HepG2 (cell line): Measurements from ENCODE around the gene CASZ1. TPM values are rescaled to one million over a fixed set of nuclear protein-coding genes. Genes with fewer than 3 reads are reported as not detected.

Experiments
- ATAC-seq: fragments of 200-7000 bp; cut with Tn5 transposase; 3 replicates; pipeline ENCODE4 v1.9.1; 2020; ENCODE audit warnings: mild to moderate bottlenecking, moderate library complexity
- BruUV-seq: library from RNA; stranded (reverse); fragments of 400-500 nt; replicated peaks from 2 replicates; lab custom pipeline; 2021; lab: Mats Ljungman, UMichigan
- CTCF ChIA-PET: fragments of 300-600 bp; formaldehyde crosslinking; extraction: SDS; loops from one replicate; lab custom pipeline; 2021; ENCODE audit warnings: low total read pairs, inconsistent platforms, low intra/inter-chr PET ratio; lab: Yijun Ruan, JAX
- POLR2A ChIA-PET: fragments of 350-600 bp; sonication (Branson Sonifier 250); formaldehyde crosslinking; loops from one replicate; lab custom pipeline; 2020; ENCODE audit warnings: antibody characterized with exemption, inconsistent platforms; lab: Yijun Ruan, JAX
- DNase-seq: peaks from one replicate; pipeline ENCODE4 v3.0.0-alpha.2; 2015; ENCODE audit warnings: low spot score
- FAIRE-seq: peaks from 3 replicates; lab custom pipeline; 2011; peaks lifted over from hg19 to GRCh38; lab: Jason Lieb, UNC
- H2AFZ ChIP-seq: one replicate; pipeline ENCODE4 v1.6.1; 2011; ENCODE audit warnings: low read length, inconsistent platforms
- H3K27ac ChIP-seq: fragments of 300-600 bp; 3 replicates; pipeline ENCODE4 v1.8.0; 2011; ENCODE audit warnings: mixed run types, mild to moderate bottlenecking, mixed read lengths, low read length, inconsistent platforms; ENCODE audit not compliant: insufficient read depth; ENCODE audit errors: extremely low read length
- H3K27me3 ChIP-seq, 2 experiments: fragments of 200-600 bp in 1 of 2; 2 replicates in 1 of 2; 3 replicates in 1 of 2; pipeline versions ENCODE4 v1.6.0 to v1.8.0; 2011; ENCODE audit warnings: low read length in 2 of 2, mild to moderate bottlenecking in 2 of 2, moderate library complexity in 2 of 2, inconsistent platforms in 1 of 2; ENCODE audit not compliant: insufficient read depth in 2 of 2, control insufficient read depth in 1 of 2
- H3K36me3 ChIP-seq, 2 experiments: fragments of 200-600 bp in 1 of 2; replicated peaks in 1 of 2; 2 replicates in 1 of 2; 3 replicates in 1 of 2; pipeline versions ENCODE4 v1.5.1 to v1.8.0; 2011; ENCODE audit warnings: low read length in 2 of 2, inconsistent platforms in 1 of 2; ENCODE audit not compliant: insufficient read depth in 2 of 2, control insufficient read depth in 1 of 2
- H3K4me1 ChIP-seq: 2 replicates; pipeline ENCODE4 v1.5.1; 2012; ENCODE audit warnings: low read length, inconsistent platforms; ENCODE audit not compliant: insufficient read depth
- H3K4me2 ChIP-seq: 2 replicates; pipeline ENCODE4 v1.6.0; 2011; ENCODE audit warnings: low read depth, low read length, inconsistent platforms
- H3K4me3 ChIP-seq, 3 experiments: fragments of 200-600 bp in 1 of 3; sonication (generic), shearing (Covaris generic) in 1 of 3; replicated peaks in 1 of 3; 2 replicates each; pipeline ENCODE4 v1.5.1; 2011 to 2016; ENCODE audit warnings: low read length in 3 of 3, inconsistent platforms in 2 of 3, low read depth in 2 of 3, mild to moderate bottlenecking in 2 of 3, control low read depth in 1 of 3, mixed read lengths in 1 of 3; ENCODE audit not compliant: insufficient read depth in 1 of 3
- H3K79me2 ChIP-seq: one replicate; pipeline ENCODE4 v1.6.1; 2011; ENCODE audit warnings: low read length, inconsistent platforms; ENCODE audit not compliant: insufficient read depth
- H3K9ac ChIP-seq: 2 replicates; pipeline ENCODE4 v1.6.0; 2011; ENCODE audit warnings: mild to moderate bottlenecking, low read depth, low read length, inconsistent platforms; ENCODE audit not compliant: insufficient read depth
- H3K9me3 ChIP-seq: 2 replicates; pipeline ENCODE4 v1.5.1; 2012; ENCODE audit warnings: mild to moderate bottlenecking, low read length
- H4K20me1 ChIP-seq: 2 replicates; pipeline ENCODE4 v1.6.0; 2011; ENCODE audit warnings: inconsistent platforms, mild to moderate bottlenecking, low read length, moderate library complexity; ENCODE audit not compliant: insufficient read depth
- AKAP8 ChIP-seq: sonication (generic); formaldehyde crosslinking; IDR thresholded peaks from 2 replicates; pipeline ENCODE4 v1.5.1; 2020; ENCODE audit warnings: mild to moderate bottlenecking, missing genetic modification reagents
- CREB1 ChIP-seq, 2 experiments: fragments of 450-650 bp in 1 of 2; IDR thresholded peaks; 2 replicates each; pipeline ENCODE4 v1.6.1; 2016 to 2017; ENCODE audit warnings: control low read depth in 1 of 2, mild to moderate bottlenecking in 1 of 2, missing compliant biosample characterization in 1 of 2, missing genetic modification characterization in 1 of 2
- FOXJ3 ChIP-seq: sonication (generic); formaldehyde crosslinking; IDR thresholded peaks from 2 replicates; pipeline ENCODE4 v1.4.0; 2020; ENCODE audit warnings: missing genetic modification reagents, mild to moderate bottlenecking, borderline replicate concordance
- MED13 ChIP-seq: sonication (generic); formaldehyde crosslinking; IDR thresholded peaks from 2 replicates; pipeline ENCODE4 v1.5.0; 2020; ENCODE audit warnings: missing genetic modification reagents
- NCOA1 ChIP-seq: sonication (generic); formaldehyde crosslinking; IDR thresholded peaks from 2 replicates; pipeline ENCODE4 v1.9.0; 2021; ENCODE audit warnings: missing genetic modification reagents
- NR1H2 ChIP-seq: sonication (generic); formaldehyde crosslinking; IDR thresholded peaks from 2 replicates; pipeline ENCODE4 v1.8.1; 2022; ENCODE audit warnings: low read depth, missing genetic modification reagents, borderline replicate concordance
- NR3C1 ChIP-seq: sonication (generic); formaldehyde crosslinking; IDR thresholded peaks from 2 replicates; pipeline ENCODE4 v1.4.0; 2020; ENCODE audit warnings: missing genetic modification reagents
- SAP130 ChIP-seq: IDR thresholded peaks from 2 replicates; pipeline ENCODE4 v1.6.1; 2016; ENCODE audit warnings: low read depth
- SP1 ChIP-seq, 2 experiments: fragments of 450-650 bp in 1 of 2; sonication (generic) in 1 of 2; formaldehyde crosslinking in 1 of 2; IDR thresholded peaks; 2 replicates each; pipeline versions ENCODE4 v1.4.0 to v1.6.1; 2016 to 2020; ENCODE audit warnings: missing genetic modification reagents in 1 of 2
- ZBTB38 ChIP-seq: sonication (generic); formaldehyde crosslinking; IDR thresholded peaks from 2 replicates; pipeline ENCODE4 v1.5.1; 2020; ENCODE audit warnings: mild to moderate bottlenecking, missing genetic modification reagents
- ZFP90 ChIP-seq: sonication (generic); formaldehyde crosslinking; IDR thresholded peaks from 2 replicates; pipeline ENCODE4 v1.8.0; 2022; ENCODE audit warnings: missing genetic modification reagents, mild to moderate bottlenecking, inconsistent platforms, borderline replicate concordance
- ZNF564 ChIP-seq: sonication (generic); formaldehyde crosslinking; IDR thresholded peaks from 2 replicates; pipeline ENCODE4 v1.8.1; 2023; ENCODE audit warnings: mild to moderate bottlenecking, missing genetic modification reagents
- ZNF816 ChIP-seq: sonication (generic); formaldehyde crosslinking; IDR thresholded peaks from 2 replicates; pipeline ENCODE4 v1.8.0; 2022; ENCODE audit warnings: missing genetic modification reagents, mild to moderate bottlenecking, borderline replicate concordance
- WGBS: methylation state at CpG from one replicate; pipeline ENCODE4 v1.1.6; 2017; ENCODE audit warnings: low lambda C conversion rate; 5-methylcytosine and 5-hydroxymethylcytosine counted together
- in situ Hi-C: cut with HindIII; loops from 2 replicates; pipeline ENCODE4 v1.10.0; 2017; ENCODE audit warnings: low pct_unique_long_range_greater_than_20kb; ENCODE audit not compliant: extremely low pct_ligation_motif_present
- intact Hi-C: fragments of 100-400 bp; cut with micrococcal nuclease; formaldehyde crosslinking; loops from one replicate; pipeline ENCODE4 v1.10.0; 2022; ENCODE audit not compliant: unreplicated experiment
- polyA plus RNA-seq, 8 experiments: library from polyadenylated mRNA; depleted of rRNA in 3 of 8; stranded (reverse) in 7 of 8; unstranded in 1 of 8; fragments of >200 nt; fragmentation: Illumina TruSeq in 4 of 8; extraction: Trizol in 4 of 8; gene quantifications; 2 replicates each; pipeline versions ENCODE4 v1.2.1 to v1.2.3, GENCODE V29; 2011 to 2016; ENCODE audit warnings: low read depth in 4 of 8, missing spikeins in 1 of 8, mixed read lengths in 1 of 8; ENCODE audit not compliant: insufficient read depth in 1 of 8
- total RNA-seq, 5 experiments: library from RNA; depleted of rRNA; stranded (reverse); fragments of >200 nt; fragmentation: Illumina TruSeq; extraction: Trizol; gene quantifications; 2 replicates each; pipeline ENCODE4 v1.2.3, GENCODE V29; 2016; ENCODE audit warnings: low read depth in 1 of 5
- TF ChIP-seq, protein P1 (sequence below): conservative IDR thresholded peaks from 2 replicates; pipeline ENCODE4 v1.6.1; 2018; ENCODE audit warnings: missing genetic modification reagents
- TF ChIP-seq, protein P2 (sequence below), 2 experiments: sonication (generic) in 1 of 2; formaldehyde crosslinking in 1 of 2; IDR thresholded peaks; 2 replicates each; pipeline versions ENCODE4 v1.4.0 to v1.6.1; 2018 to 2020; ENCODE audit warnings: missing genetic modification reagents in 2 of 2, borderline replicate concordance in 1 of 2, low read depth in 1 of 2, mild to moderate bottlenecking in 1 of 2, missing biosample characterization in 1 of 2
- TF ChIP-seq, protein P3 (sequence below): sonication (generic); formaldehyde crosslinking; IDR thresholded peaks from 2 replicates; pipeline ENCODE4 v1.9.0; 2022; ENCODE audit warnings: missing genetic modification reagents, mild to moderate bottlenecking, borderline replicate concordance

CASZ1 gene
- total and polyA plus RNA-seq, 2 of the 13 experiments (the other 11 are each of a cell fraction or from before 2014, with no cell fraction given), result 1.9 to 3.7 TPM

DNA sequence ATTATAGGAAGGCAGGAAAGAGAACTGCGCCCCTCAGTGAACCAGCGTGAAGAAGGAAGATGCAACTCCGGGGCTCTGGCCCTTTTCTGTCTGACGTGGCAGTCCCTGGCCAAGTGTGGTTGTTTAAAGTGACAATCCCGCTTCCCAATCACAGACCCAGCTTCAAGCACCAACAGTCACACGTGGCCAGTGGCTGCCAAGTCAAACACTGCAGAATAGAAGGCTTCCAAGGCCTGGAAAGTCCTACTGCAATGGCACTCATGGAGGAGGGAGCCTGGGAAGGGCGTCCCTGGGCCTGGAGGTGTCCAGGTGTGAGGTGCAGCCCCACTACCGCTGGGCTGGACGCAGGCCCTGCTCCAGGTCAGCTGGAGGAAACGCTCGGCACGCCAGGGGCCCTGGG is 143.8 kb downstream of the CASZ1 start (continued):
- TF ChIP-seq, protein P1, sequence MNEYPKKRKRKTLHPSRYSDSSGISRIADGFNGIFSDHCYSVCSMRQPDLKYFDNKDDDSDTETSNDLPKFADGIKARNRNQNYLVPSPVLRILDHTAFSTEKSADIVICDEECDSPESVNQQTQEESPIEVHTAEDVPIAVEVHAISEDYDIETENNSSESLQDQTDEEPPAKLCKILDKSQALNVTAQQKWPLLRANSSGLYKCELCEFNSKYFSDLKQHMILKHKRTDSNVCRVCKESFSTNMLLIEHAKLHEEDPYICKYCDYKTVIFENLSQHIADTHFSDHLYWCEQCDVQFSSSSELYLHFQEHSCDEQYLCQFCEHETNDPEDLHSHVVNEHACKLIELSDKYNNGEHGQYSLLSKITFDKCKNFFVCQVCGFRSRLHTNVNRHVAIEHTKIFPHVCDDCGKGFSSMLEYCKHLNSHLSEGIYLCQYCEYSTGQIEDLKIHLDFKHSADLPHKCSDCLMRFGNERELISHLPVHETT, result no peak

DNA sequence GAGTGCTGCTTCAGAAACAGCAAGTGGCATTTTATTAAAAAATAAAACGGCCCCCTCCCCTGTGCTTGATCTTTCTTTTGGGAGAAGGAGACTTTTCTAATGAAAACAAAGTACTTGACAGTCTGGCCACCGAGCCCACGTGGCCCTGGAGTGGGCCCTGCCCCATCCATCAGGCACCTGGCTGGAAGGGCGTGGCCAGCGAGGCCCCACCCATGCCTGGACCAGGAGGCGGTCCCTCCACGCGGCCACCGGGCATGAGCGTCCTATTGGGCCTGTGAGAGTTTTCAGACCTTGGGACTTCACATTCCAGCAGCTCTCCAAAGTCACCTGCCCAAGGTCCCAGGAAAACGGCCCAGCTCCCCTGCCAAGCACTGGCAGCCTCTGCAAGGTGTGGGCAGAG is 144.7 kb downstream of the CASZ1 start:
- H3K36me3 ChIP-seq, result no peaks in the 10 kb centered on the region
- no peaks in the 10 kb centered on the region for H3K4me1 ChIP-seq
- no peaks in the 10 kb centered on the region for H3K27me3 ChIP-seq
- H3K79me2 ChIP-seq, result no peaks in the 10 kb centered on the region
- H3K4me2 ChIP-seq, result no peak overlapping the region
- H3K9ac ChIP-seq, result no peak overlapping the region
- peak; percentile 11; the same call in 1 of the 2 replicates for TF ChIP-seq ZBTB38 (CRISPR knock-in tag)
- no peak for TF ChIP-seq CREB1 (IDR thresholded peaks at IDR 0.05)
- TF ChIP-seq CREB1 (CRISPR knock-in tag; IDR thresholded peaks at IDR 0.05), result no peak
- no peak for TF ChIP-seq ZNF816
- TF ChIP-seq NR3C1 (CRISPR knock-in tag), result no peak
- TF ChIP-seq AKAP8 (CRISPR knock-in tag), result no peak
- TF ChIP-seq, protein P2, sequence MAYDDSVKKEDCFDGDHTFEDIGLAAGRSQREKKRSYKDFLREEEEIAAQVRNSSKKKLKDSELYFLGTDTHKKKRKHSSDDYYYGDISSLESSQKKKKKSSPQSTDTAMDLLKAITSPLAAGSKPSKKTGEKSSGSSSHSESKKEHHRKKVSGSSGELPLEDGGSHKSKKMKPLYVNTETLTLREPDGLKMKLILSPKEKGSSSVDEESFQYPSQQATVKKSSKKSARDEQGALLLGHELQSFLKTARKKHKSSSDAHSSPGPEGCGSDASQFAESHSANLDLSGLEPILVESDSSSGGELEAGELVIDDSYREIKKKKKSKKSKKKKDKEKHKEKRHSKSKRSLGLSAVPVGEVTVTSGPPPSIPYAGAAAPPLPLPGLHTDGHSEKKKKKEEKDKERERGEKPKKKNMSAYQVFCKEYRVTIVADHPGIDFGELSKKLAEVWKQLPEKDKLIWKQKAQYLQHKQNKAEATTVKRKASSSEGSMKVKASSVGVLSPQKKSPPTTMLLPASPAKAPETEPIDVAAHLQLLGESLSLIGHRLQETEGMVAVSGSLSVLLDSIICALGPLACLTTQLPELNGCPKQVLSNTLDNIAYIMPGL (CRISPR knock-in tag; IDR thresholded peaks at IDR 0.05; ENCODE audit: borderline replicate concordance in 1 of 2, low read depth in 1 of 2), result no peak
- 0 out of 2 replicates have a peak, but pooled peaks have one; percentile 1 for TF ChIP-seq SAP130 (CRISPR knock-in tag)
- no peak for TF ChIP-seq ZFP90
- TF ChIP-seq, protein P3, sequence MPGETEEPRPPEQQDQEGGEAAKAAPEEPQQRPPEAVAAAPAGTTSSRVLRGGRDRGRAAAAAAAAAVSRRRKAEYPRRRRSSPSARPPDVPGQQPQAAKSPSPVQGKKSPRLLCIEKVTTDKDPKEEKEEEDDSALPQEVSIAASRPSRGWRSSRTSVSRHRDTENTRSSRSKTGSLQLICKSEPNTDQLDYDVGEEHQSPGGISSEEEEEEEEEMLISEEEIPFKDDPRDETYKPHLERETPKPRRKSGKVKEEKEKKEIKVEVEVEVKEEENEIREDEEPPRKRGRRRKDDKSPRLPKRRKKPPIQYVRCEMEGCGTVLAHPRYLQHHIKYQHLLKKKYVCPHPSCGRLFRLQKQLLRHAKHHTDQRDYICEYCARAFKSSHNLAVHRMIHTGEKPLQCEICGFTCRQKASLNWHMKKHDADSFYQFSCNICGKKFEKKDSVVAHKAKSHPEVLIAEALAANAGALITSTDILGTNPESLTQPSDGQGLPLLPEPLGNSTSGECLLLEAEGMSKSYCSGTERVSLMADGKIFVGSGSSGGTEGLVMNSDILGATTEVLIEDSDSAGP (CRISPR knock-in tag), result 0 out of 2 replicates have a peak, but pooled peaks have one; percentile 24
- TF ChIP-seq NCOA1 (CRISPR knock-in tag), result no peak
- no peak for TF ChIP-seq MED13 (CRISPR knock-in tag)
- TF ChIP-seq SP1 (IDR thresholded peaks at IDR 0.05), result no peak
- 0 out of 2 replicates have a peak, but pooled peaks have one; percentile 29 for TF ChIP-seq SP1 (CRISPR knock-in tag; IDR thresholded peaks at IDR 0.05)
- TF ChIP-seq FOXJ3 (CRISPR knock-in tag), result no peak
- no peak for TF ChIP-seq ZNF564 (CRISPR knock-in tag)
- TF ChIP-seq NR1H2, result no peak
- FAIRE-seq, result no peak
- intact Hi-C loops, result no loop called here
- DNase-seq, result no peak
- H3K9me3 ChIP-seq, result no peaks in the 10 kb centered on the region
- no peaks in the 10 kb centered on the region for H4K20me1 ChIP-seq
- no peak overlapping the region for H3K27ac ChIP-seq
- H3K4me3 ChIP-seq, result no peak overlapping the region
- 3% methylated on average over 3 of the region's 11 CpGs for WGBS
- no peak for ATAC-seq
- H2AFZ ChIP-seq, result no peak overlapping the region
- in situ Hi-C loops, result no loop called here
- CTCF ChIA-PET, result no interaction called here
- POLR2A ChIA-PET, result no interaction called here
- BruUV-seq, result no TSS peak
